ENCODE results near the gene STAT3.
"Not testable (repeated sequence)": the region's sequence is repeated elsewhere in the genome, so short reads cannot be mapped to it uniquely, and the experiment has no call there.

Gene STAT3

GRCh38 chr17:42274812-42275526, 113.3 kb downstream of the STAT3 start:
- DNase-seq: no peak

GRCh38 chr17:42274253-42274542, 114.0 kb downstream of the STAT3 start:
- DNase-seq: no peak

- DNase-seq: no peak
Observed at GRCh38 chr17:42273474-42274252, 114.6 kb downstream of the STAT3 start.

GRCh38 chr17:42272162-42272907, 115.9 kb downstream of the STAT3 start:
- DNase-seq: no peak

GRCh38 chr17:42271779-42272035, 116.5 kb downstream of the STAT3 start:
- DNase-seq: no peak

GRCh38 chr17:42271006-42271778, 117.0 kb downstream of the STAT3 start:
- no peak for DNase-seq

GRCh38 chr17:42270596-42270995, 117.6 kb downstream of the STAT3 start:
- no peak for DNase-seq

GRCh38 chr17:42270170-42270535, 118.1 kb downstream of the STAT3 start:
- DNase-seq: no peak

GRCh38 chr17:42268236-42268635, 120.0 kb downstream of the STAT3 start:
- DNase-seq: no peak

- no peak for DNase-seq
Observed at GRCh38 chr17:42266918-42267766, 121.1 kb downstream of the STAT3 start.

- no peak for DNase-seq
Observed at GRCh38 chr17:42266462-42266861, 121.8 kb downstream of the STAT3 start.

- DNase-seq: not testable (repeated sequence)
Observed at GRCh38 chr17:42264366-42264765, 123.9 kb downstream of the STAT3 start.
